ENCODE measurements around the gene ARMCX5.

GRCh38 chrX:102560423-102561068 is 38.8 kb upstream of the ARMCX5 start:
- TF ChIP-seq ZNF121 (CRISPR knock-in tag; IDR thresholded peaks at IDR 0.05): no peak
- no peak for TF ChIP-seq MAX (CRISPR knock-in tag; IDR thresholded peaks at IDR 0.05)
- TF ChIP-seq E2F4 (CRISPR knock-in tag; IDR thresholded peaks at IDR 0.05; ENCODE audit: borderline replicate concordance, low read depth): no peak
- no peak for TF ChIP-seq CTCF (IDR thresholded peaks at IDR 0.05)
- TF ChIP-seq CREM (CRISPR knock-in tag; IDR thresholded peaks at IDR 0.05): no peak
- no peak for TF ChIP-seq ZNF671 (CRISPR knock-in tag; IDR thresholded peaks at IDR 0.05)
- TF ChIP-seq FOXP4 (CRISPR knock-in tag; IDR thresholded peaks at IDR 0.05): no peak
- TF ChIP-seq ZBTB43 (CRISPR knock-in tag; IDR thresholded peaks at IDR 0.05): no peak
- TF ChIP-seq ZNF263 (CRISPR knock-in tag; IDR thresholded peaks at IDR 0.05; ENCODE audit: low read depth): no peak
- TF ChIP-seq HMGXB4 (CRISPR knock-in tag; IDR thresholded peaks at IDR 0.05): no peak
